WTC11 (cell line): ENCODE data around the gene FAM187B.

Experiments used
- ATF3 ChIP-seq: sonication (generic); formaldehyde crosslinking; conservative IDR thresholded peaks from 2 replicates; pipeline ENCODE4 v1.8.1; 2022; ENCODE audit warnings: mild to moderate bottlenecking, missing genetic modification reagents
- ETV6 ChIP-seq: sonication (generic); formaldehyde crosslinking; IDR thresholded peaks from 2 replicates; pipeline ENCODE4 v1.8.1; 2022; ENCODE audit warnings: mild to moderate bottlenecking, missing genetic modification reagents
- HMGA2 ChIP-seq: fragments of 250-450 bp; sonication (Bioruptor Pico); IDR thresholded peaks from 2 replicates; pipeline ENCODE4 v1.4.0; 2021; ENCODE audit warnings: mild to moderate bottlenecking, moderate library complexity
- HMGXB4 ChIP-seq: sonication (generic); formaldehyde crosslinking; IDR thresholded peaks from 2 replicates; pipeline ENCODE4 v1.8.1; 2023; ENCODE audit warnings: mild to moderate bottlenecking, moderate library complexity, missing genetic modification reagents
- JUN ChIP-seq: sonication (generic); formaldehyde crosslinking; IDR thresholded peaks from 2 replicates; pipeline ENCODE4 v1.8.0; 2023; ENCODE audit warnings: mild to moderate bottlenecking, missing genetic modification reagents
- NR1H2 ChIP-seq: sonication (generic); formaldehyde crosslinking; IDR thresholded peaks from 2 replicates; pipeline ENCODE4 v1.9.0; 2021; ENCODE audit warnings: mild to moderate bottlenecking, moderate library complexity, missing genetic modification reagents
- OVOL2 ChIP-seq: fragments of 250-450 bp; sonication (Bioruptor Pico); IDR thresholded peaks from 2 replicates; pipeline ENCODE4 v1.9.0; 2021; ENCODE audit warnings: mild to moderate bottlenecking, borderline replicate concordance
- RELA ChIP-seq: sonication (generic); formaldehyde crosslinking; IDR thresholded peaks from 2 replicates; pipeline ENCODE4 v1.8.1; 2022; ENCODE audit warnings: missing genetic modification reagents, mild to moderate bottlenecking, borderline replicate concordance
- SMAD3 ChIP-seq: sonication (generic); formaldehyde crosslinking; IDR thresholded peaks from 2 replicates; pipeline ENCODE4 v1.8.0; 2022; ENCODE audit warnings: missing genetic modification reagents, mild to moderate bottlenecking, borderline replicate concordance
- TF ChIP-seq, protein P1 (sequence below): fragments of 200-600 bp; IDR thresholded peaks from 2 replicates; pipeline ENCODE4 v1.8.0; 2022; ENCODE audit warnings: antibody characterized with exemption
- TF ChIP-seq, protein P2 (sequence below): sonication (generic); formaldehyde crosslinking; IDR thresholded peaks from 2 replicates; pipeline ENCODE4 v1.8.0; 2022; ENCODE audit warnings: mild to moderate bottlenecking, missing genetic modification reagents
- TF ChIP-seq, protein P3 (sequence below): sonication (generic); formaldehyde crosslinking; IDR thresholded peaks from 2 replicates; pipeline ENCODE4 v1.8.1; 2022; ENCODE audit warnings: low read depth, mild to moderate bottlenecking, moderate library complexity, missing genetic modification reagents, borderline replicate concordance

DNA sequence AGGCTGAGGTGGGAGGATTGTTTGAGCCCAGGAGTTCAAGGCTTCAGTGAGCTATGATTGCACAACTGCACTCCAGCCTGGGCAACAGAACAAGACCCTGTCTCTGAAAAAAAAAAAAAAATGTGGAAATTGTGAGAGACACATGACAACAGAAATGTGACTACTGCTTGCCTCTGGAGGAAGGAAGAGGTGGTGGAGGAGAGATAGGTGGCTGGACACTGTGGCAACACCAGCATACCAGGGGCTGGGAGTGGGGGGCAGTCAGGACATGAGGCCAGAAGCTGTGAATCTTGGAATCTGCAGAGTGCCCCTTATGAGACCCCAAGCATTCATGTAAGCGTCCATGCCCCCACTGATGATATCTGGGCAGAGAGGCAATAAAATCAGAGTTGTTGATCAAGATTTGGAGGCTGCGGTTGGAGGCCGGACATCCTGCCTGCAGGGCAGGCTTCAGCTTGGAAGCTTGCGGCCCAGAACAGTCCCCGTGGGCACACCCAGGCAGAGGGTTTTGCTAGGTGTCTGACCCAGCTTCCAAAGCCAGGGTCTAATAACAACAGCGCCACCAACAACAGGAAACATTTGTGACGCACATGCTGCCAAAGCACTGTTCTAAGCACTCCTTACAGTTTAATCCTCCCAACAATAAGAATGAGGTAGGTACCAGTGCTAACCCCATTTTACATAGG lies 16.9 kb downstream of the FAM187B start:
- TF ChIP-seq ATF3 (no peak), HMGA2 (CRISPR knock-in tag) (no peak), OVOL2 (no peak), HMGXB4 (no peak), JUN (CRISPR knock-in tag) (no peak), NR1H2 (CRISPR knock-in tag) (no peak), ETV6 (CRISPR knock-in tag) (no peak), SMAD3 (CRISPR knock-in tag) (no peak), RELA (CRISPR knock-in tag) (no peak)
- TF ChIP-seq, protein P1, sequence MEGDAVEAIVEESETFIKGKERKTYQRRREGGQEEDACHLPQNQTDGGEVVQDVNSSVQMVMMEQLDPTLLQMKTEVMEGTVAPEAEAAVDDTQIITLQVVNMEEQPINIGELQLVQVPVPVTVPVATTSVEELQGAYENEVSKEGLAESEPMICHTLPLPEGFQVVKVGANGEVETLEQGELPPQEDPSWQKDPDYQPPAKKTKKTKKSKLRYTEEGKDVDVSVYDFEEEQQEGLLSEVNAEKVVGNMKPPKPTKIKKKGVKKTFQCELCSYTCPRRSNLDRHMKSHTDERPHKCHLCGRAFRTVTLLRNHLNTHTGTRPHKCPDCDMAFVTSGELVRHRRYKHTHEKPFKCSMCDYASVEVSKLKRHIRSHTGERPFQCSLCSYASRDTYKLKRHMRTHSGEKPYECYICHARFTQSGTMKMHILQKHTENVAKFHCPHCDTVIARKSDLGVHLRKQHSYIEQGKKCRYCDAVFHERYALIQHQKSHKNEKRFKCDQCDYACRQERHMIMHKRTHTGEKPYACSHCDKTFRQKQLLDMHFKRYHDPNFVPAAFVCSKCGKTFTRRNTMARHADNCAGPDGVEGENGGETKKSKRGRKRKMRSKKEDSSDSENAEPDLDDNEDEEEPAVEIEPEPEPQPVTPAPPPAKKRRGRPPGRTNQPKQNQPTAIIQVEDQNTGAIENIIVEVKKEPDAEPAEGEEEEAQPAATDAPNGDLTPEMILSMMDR: no peak
- TF ChIP-seq, protein P2, sequence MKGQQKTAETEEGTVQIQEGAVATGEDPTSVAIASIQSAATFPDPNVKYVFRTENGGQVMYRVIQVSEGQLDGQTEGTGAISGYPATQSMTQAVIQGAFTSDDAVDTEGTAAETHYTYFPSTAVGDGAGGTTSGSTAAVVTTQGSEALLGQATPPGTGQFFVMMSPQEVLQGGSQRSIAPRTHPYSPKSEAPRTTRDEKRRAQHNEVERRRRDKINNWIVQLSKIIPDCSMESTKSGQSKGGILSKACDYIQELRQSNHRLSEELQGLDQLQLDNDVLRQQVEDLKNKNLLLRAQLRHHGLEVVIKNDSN (CRISPR knock-in tag): no peak
- TF ChIP-seq, protein P3, sequence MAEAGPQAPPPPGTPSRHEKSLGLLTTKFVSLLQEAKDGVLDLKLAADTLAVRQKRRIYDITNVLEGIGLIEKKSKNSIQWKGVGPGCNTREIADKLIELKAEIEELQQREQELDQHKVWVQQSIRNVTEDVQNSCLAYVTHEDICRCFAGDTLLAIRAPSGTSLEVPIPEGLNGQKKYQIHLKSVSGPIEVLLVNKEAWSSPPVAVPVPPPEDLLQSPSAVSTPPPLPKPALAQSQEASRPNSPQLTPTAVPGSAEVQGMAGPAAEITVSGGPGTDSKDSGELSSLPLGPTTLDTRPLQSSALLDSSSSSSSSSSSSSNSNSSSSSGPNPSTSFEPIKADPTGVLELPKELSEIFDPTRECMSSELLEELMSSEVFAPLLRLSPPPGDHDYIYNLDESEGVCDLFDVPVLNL: no peak
